ENCODE results near the gene MLLT3.

The MLLT3 gene

DNA sequence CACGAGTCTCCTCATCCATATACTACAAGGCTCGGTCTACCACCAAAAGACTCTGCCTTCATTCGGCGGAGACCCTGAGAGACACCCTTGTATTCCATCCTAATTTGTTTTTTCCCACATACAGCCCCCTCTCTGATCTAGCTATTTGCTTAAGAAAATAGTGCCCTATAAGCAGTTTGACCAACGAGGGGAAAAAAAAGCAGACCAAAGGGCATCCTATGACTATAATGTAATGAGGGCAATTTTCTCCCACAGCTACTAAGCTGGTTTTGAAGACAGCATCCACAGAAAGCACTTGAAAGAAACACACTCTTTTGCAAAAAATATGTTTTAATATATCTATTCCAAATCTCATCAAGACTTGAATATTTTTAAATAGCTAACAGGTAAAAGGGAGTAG is 147.8 kb downstream of the MLLT3 start:
- no peak for DNase-seq (ENCODE audit: low read depth)

DNA sequence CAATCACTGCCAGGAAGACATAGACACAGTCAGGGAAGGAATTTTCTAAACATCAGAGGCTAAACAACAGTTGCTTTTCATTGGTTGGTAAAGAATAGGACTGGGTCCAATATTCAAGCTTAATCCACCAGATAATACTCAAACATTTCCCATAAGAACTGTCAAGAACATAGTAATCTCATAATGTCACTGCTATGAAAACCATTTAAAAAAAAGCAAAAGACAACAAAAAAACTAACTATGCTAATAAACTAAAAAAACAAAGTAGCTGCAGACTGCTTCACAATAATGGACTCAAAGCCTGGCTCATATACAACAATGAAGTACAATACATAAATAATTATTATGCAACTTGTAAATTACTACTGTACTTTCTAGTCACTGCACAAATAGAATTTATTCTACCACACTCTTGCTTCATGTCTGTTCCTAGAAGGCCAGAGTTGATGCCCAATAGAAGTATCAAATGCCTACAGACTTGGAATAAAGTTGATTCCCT is 148.7 kb downstream of the MLLT3 start:
- no peak for DNase-seq (ENCODE audit: low read depth)

DNA sequence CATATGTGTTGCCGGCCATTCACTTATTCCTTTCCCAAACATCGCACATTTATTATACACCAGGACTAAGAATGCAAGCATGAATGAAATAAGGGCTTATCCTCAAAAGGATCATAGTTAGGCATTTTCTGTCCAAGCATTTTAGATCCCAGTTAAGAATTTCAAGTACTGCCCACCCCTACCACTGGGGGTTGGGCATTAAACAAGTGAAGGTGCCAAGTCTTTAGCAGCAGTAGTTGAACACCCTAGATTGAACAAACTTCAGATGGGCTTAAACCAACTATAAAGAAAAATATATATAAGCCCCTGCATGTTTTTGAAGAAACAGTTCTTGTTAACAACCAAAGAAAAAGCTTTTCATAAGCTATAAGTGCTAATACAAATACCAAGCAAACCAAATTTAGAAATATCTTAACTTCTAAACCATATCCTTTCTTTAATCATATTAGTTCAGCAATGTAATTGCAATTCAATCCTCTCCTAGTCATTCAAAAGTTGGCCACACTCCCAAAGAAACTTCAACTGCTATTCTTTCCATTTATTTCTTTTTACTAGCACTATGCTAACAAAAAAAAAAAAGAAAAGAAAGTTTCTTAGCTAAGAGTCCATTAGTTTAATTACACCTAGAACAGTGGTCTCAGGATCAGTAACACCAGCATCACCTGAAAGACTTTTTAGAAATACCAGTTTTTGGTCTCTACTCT is 149.8 kb downstream of the MLLT3 start:
- no peak for DNase-seq (ENCODE audit: low read depth)

DNA sequence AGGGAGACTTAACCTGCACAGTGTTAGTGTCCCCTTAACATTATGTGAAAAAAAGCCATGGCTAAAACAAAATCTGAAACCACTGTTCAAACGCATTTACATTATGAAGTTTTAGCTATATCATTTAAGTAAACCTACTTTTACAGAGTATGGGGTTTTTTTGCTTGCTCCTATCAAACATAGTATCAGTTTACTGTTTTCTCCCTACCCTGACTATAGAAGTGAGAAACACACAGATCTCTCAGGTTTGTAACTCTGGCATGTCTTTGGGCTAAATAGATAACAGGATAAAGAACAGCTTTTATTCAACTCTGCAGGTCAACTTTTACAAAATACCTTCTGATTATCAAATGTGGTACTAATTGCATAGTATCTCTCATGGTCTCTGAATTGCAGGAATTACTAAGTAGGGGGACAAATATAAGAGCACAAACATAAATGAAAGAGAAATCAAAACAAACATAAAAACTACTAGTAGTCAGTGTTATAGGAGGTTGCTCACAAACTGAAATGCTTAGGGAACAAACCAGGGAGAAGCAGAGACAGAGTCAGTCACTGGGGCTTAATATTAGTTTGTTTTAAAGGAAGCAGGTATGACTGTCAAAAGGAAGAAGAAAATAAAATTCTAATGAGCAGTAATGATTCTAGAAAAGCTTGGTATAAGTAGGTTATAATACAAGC is 155.8 kb downstream of the MLLT3 start:
- DNase-seq (ENCODE audit: low read depth): no peak

DNA sequence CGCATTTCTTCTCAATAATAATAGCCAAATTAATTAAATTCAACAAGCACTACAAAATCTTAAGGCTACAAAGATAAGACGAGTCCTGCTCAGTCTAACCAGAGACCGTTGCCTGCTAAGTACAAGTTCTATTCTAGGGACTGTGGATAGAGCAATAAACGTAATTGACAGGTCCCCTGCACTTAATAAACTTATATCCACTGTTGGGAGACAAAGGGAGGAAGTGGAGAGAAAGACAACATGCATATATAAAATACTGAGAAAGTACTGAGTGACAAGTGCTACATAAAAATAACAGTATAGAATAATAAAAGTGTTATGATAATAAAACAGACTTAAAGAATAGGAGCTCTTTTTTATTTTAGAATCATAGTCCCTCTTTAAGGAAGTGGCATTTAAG is 158.1 kb downstream of the MLLT3 start:
- no peak for DNase-seq (ENCODE audit: low read depth)

DNA sequence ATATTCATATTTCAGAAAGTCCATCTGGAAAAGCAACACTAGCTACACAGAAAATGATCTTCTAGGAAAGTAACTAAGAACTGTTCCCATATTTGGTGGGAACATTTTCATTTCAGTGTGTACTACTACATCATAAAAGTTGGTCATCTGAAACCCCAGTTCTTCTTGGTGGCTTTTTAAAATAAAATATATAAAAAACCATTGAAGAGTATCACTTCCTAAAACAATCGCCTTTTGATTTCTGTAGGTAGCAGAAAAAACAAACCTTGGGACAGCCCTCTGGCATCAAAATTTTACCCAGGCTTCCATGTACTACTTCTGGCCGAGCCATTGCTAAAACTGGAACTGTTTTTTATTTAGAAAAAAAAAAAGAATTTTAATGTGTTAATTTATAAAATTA is 158.5 kb downstream of the MLLT3 start:
- DNase-seq (ENCODE audit: low read depth): no peak

DNA sequence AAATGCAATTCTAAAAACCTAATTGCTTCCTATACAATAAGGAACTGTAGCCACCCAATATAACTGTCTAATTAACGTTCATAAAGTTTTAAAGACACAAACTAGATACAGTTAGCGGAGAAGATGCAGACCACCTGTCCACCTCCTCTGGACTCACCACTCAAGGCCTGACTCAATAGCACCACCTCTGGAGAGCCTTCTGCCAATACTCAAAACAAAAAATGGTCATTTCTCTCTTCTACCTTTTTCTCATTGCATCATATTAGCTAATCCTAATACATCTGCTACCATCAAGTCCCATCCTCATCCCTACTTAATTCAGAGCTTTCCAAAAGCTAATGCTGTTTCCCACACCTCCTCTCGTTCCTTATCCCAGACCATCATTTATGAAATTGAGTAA is 159.9 kb downstream of the MLLT3 start:
- DNase-seq (ENCODE audit: low read depth): no peak

DNA sequence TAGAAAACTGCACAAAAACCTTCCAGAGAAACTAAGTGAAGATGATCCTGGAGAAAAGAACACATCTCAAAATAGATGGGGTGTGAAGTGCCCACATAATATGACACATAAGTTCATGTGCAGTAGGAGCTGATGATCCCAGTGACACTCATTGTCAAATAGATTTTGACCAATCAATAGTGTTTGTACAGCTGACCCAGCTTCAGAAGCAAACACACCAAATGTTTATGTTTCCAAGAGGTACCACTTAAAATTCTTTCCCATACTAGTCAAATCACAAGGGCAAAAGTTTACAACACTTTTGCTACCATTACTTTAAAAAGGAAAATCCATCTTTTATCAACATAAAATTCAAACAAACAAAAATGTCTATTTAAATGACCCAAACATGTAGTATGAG is 175.0 kb downstream of the MLLT3 start:
- no peak for DNase-seq (ENCODE audit: low read depth)

DNA sequence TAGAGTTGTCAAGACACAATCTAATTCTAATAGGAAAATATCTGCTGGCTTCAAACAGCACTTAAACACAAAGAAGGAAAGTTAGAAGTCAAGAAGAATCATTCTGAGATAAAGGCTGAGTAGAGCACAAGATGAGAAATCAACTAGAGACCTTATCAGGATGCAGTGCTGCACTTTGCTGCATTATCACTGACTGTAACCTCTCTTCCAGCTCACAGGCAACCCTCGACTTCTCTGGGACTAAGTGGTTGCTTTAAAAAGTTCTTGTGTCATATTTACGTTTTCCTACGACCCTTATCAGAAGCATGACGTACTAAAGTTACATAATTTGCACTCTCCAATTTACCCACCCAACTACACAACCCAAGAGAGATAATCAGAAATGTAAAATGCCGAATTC is 176.1 kb downstream of the MLLT3 start:
- DNase-seq (ENCODE audit: low read depth): no peak

DNA sequence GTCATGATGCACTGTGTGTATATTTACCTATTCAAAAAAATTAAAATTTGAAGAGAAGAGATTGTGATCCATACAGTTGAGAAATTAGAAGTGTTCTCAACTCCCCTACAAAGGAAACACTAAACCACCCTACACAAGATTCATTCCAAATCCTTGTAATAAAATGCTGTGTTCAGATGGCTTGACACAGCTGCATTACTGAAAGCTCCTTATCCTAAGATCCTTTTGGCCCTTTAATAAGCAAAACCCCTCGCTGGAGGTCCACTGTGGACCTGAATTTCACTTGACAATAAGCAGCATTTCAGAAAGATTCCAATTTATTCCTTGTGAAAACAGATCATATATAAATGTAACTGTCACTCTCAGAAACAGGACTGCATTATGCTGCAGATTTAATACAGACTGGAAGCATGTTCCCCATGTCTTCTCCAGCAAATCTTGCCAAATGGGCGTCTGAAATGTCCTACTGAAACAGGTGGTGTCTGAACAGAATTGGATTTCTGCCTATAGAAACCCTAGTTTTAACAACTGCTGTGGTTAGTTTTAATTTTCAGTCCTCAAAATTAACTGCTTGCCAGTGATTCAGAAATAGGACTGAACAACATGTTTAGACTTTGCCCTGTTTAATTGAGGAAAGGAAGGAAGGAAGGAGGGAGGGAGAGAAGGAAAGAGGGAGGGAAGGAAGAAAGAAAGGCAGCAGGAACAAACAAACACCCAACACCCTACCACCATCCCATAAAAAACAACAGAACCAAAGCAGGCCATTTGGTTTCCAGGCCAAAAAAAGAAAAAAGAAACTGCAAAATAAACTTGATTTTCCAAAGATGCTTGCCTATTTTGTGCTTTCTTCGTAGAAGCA is 179.6 kb downstream of the MLLT3 start:
- DNase-seq (ENCODE audit: low read depth): no peak

DNA sequence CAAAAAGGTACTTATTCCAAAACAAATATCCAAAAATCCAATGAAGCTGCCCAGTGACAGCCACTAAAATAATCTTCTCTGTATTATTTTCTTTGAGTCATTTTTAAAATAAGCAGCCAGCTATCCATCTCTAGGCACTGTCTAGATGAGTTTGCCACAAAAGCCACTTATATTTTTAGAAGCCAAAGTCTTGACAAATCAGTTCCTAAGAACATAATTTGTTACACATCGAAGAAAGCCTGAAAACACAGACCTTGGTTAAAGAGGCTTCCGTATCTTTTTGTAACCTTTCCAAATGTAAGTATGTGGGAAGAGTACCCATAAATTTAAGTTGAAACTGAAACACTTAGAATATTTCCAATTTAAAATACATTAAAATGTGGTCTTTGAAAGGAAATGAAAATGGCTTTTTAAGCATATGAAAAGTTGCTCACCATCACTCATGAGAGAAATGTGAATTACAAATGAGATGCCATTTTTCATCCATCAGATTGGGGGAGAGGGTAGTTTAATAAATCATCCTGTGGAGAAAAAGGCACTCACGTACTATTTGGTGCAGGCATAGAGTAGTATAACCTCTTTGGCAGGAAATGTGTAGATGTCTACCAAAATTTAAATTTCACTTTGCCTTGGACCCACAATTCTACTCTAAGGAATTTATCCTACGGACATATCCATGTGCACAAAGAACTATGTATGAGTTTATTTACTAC is 180.4 kb downstream of the MLLT3 start:
- DNase-seq (ENCODE audit: low read depth): no peak

DNA sequence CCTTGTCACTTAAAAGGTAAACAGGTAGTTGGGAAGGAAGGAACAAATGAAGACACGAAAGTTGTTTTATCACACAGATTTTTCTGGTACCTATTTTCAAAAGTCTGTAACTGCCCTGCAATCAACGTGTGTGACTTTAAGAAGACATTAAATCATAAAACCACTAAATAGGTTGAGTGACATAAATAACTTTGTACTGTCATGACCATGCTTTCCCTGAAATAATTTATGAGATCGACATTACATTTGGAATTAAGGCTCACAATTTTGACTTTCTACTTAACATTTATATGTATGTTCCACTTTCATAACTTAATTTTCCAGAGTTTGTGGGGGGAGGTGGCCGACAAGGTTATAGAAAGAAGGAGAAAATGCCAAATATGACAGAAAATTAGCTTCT is 181.1 kb downstream of the MLLT3 start:
- no peak for DNase-seq (ENCODE audit: low read depth)

DNA sequence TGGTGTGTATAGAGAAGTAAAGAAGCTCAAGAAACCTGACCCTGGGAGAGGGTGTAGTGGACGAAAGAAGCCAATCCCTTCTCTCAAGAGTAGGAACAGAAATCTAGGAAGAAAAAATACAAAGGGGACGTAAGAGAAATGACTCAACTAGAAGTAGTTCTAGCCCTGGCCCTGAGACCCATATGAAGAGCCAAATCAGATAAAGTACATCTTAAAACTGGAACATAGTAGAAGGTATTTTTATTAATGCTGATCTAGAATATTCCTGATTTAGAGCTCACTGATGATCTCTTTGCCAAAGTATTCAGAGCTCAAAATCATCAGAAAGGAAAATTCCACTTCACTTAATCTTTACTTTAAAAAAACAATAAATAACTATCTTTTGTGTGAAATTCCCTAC is 184.8 kb downstream of the MLLT3 start:
- no peak for DNase-seq (ENCODE audit: low read depth)

DNA sequence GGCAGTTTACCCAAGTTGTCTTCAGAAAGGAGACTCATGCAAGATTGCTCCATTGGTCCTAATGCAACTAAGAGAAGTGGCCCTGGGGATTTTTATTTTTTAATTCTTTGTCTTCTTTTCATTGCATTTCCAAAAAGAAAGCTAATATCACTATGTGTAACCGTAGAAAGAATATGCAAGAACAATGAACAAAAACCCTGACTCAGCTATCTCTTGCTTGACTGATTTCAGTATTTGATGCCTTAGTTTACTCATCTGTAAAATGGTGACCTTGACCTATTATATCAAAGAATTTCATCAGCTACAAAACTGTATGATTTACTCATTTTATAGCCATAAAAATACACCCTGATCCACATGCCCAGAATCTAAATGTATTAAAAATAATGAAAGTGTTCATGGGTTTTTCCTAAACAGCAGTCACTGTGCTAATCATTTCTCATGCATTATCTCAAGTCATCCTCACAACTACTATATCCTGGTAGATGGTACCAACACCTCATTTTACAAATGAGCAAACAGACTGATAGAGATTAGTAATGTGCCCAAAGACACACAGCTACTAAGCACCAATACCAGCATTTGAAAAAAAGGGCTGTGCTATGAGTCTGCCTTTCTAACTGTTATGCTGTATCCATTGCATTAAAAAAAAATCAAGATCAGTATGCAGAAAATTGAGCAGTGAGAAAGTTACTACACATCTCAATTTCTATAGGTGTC is 185.7 kb downstream of the MLLT3 start:
- no peak for DNase-seq (ENCODE audit: low read depth)

DNA sequence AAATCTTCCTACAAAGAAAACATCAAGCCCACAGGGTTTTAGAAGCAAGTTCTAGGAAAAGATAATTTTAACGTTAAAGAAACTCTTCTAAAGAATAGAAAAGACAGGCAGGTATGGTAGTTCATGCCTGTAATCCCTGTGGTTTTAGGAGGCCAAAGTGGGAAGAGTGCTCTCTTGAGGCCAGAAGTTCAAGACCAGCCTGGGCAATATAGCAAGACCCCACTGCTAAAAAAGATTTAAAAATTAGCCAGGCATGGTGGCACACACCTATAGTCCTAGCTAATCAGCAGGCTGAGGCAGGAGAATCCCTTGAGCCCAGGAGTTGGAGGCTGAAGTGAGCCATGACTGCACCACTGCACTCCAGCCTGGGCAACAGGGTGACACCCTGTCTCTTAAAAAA is 193.3 kb downstream of the MLLT3 start:
- DNase-seq (ENCODE audit: low read depth): no peak

DNA sequence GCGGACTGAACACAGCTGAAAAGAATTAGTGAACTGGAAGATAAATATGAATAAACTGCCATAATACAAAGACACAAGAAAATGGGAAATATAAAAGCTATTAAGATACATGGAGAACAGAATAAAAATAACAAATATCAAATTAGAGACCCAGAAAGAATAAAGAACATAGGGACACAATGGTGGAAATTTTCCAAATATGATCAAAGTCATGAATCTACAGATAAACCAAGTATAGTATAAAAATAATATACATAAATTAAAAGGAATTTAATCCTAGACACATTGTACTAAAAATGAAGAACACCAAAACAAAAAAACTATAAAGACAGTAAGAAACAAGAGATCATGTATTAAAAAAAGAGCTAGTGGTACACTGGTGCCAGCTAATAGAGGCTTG is 194.9 kb downstream of the MLLT3 start:
- no peak for DNase-seq (ENCODE audit: low read depth)

DNA sequence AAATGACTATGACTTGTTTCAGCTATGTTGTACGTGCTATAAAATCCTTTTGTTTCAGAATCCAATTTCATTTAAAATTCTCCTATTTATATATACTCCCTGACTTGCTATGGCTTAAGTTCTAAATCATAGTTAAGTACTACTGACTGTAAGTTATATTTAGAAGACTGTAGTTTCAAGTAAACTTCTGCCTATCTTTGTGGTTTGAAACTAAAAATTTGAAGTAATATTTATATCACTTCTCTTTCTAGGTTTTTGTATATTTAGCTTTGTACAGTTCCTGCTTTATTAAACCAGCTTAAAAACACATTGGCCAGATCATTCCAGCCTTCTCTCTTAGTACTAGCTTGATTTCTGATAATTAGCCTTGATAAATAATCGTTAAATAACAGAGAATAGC is 196.3 kb downstream of the MLLT3 start:
- DNase-seq (ENCODE audit: low read depth): no peak

DNA sequence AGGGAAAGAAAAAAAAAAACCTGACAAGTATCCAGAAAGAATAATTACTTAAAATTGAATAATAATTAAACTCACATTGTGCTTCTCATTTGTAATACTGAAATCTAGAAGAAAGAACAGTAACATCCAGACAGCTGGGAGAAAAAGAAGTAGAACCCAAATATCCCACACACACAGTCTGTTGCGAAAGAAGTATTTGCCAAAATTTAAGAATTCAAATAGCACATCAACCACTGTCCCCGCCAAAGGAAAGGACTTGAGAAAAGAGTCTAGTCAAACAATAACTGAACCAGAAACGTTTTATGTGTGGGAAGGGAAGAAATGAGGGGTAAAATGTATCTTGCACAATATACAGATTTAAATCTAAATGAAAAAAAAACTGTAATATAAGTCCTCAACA is 202.8 kb downstream of the MLLT3 start:
- no peak for DNase-seq (ENCODE audit: low read depth)

DNA sequence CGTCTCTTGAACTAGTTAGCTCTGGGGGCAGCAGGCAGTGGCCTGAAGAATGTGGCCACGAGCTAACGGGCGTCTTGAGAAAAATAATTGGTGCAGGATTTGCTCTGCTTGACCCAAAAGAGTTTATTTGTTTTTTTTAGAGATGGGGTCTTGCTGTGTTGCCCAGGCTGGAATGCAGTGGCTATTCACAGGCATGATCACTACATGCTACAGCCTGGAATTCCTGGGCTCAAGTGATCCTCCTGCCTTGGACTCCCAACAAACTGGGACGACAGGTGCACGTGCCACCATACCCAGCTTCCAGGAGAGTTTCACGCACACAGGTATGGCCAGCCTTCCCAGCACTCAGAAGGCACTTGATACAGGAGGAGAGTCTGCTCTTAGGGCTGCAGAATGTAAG is 203.8 kb downstream of the MLLT3 start:
- no peak for DNase-seq (ENCODE audit: low read depth)

DNA sequence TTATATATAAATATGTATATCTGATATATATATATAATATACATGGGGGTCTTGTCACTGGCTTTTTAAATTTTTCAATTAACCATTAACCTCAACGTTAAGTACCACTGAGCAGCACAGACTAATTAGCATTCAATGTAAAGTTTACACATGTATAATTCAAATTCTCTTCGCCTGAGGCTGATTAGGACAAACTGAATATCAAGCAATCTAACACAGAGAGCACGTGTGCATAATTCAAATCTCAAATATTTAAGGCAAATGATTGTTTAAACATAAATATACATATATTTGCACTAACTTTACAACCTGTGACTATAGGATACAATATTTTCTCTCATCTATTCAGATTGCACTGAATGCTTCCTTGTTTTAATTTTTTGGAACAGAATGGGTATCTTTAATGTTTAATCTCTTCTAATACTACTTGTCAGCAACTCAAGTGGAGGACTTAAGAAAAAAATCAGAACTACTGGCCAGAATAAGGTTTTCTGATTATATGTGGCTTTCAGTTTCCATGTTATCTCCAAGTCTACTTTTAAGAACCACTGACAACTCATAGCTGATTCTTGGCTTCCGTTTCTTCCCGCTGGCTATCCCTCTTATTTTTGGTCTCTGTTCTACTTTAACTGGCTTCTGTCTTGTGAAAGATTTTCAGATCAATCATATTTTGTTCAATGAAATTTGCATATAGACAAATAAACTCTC is 204.8 kb downstream of the MLLT3 start:
- DNase-seq (ENCODE audit: low read depth): no peak

DNA sequence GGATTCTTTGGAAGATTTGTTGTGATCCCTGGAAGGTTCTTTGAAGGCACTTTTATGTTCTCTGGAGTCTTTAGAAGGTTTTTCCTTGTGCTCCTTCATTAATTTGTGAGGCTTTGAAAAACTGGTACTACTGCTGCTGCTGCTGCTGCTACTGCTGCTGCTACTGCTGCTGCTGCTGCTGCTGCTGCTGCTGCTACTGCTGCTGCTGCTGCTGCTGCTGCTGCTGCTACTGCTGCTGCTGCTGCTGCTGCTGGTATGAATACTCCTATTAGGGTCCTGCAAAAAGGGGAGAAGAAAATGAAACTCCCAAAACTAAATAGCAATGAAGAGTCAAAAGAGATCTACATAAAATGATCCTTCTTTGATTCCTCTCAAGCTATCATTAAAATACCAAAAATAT is 208.1 kb downstream of the MLLT3 start:
- DNase-seq (ENCODE audit: low read depth): no peak
